Raji (cell line): ENCODE data around the gene MIEF2.

Experiments used
- POLR2A ChIP-seq: IDR thresholded peaks from 2 replicates; pipeline ENCODE4 v1.6.1; 2011; ENCODE audit warnings: low read depth, low read length, control low read depth; ENCODE audit not compliant: insufficient read depth

Gene MIEF2

DNA sequence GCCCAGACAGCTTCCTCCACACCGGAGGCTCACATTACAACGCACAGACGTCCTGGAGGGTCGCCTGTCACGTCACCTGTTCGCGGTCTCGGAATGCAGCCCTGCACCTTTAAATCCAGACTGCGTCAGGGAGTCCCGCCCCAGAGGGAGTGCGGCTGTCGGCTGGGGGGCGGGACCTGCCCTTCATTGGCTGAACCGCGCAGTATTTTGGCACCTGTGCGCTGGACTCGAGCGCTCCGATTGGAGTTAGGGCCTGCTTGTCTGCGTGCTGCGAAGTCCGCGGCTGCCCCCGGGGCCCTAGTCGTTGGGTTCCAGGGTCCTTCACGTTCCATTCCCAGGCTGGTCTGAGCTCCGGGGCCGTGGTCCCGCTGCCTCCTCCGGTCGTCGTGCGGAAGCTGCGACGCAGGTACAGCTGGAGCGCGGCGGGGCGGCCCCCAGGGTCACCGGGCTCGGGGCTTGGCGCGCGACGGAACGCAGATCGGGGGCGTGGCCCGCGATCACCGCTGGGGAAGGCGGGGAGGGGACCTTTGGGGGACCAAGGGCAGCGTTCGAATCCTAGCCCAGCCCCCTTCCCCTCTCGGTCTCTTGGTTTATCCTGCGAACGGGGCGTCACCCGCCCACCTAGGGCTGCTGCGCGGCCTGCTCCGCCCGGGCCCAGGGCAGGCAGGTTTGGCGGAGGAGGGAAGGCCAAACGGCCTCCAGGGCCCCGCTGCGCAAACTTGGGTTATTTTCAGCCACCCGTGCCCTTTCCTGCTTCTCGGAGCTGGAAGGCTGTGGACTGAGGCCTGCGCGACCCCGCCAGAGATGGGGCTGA, at the start of gene MIEF2:
MIEF2 (plus strand) TSS at position 331 of the 814 bp plus-strand sequence. CDS start 2,059 bp downstream, outside the sequence.
- TF ChIP-seq POLR2A, result peak; percentile 70

GRCh38 chr17:18213666-18214270, 46.7 kb upstream of the MIEF2 start:
- TF ChIP-seq POLR2A, result no peak

GRCh38 chr17:18217412-18218015, 42.9 kb upstream of the MIEF2 start:
- no peak for TF ChIP-seq POLR2A

GRCh38 chr17:18218756-18219415, 41.6 kb upstream of the MIEF2 start:
- no peak for TF ChIP-seq POLR2A

DNA sequence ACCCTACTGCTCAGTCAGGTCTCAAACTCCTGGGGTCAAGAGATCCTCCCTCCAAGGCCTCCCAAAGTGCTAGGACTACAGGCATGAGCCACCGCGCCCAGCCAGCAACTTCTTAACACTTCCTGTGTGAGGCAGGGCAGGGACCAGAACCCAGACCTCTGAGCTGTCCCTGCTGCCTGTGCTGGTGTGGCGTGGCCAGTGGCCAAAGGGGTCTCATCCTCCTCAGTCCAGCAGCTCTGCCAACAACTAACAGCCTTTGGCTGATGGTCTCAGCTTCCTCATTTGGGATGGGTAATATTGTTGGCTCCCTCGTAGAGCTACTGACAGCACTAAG, 36.4 kb upstream of the MIEF2 start:
- no peak for TF ChIP-seq POLR2A

GRCh38 chr17:18224387-18225120, 35.9 kb upstream of the MIEF2 start:
- no peak for TF ChIP-seq POLR2A

DNA sequence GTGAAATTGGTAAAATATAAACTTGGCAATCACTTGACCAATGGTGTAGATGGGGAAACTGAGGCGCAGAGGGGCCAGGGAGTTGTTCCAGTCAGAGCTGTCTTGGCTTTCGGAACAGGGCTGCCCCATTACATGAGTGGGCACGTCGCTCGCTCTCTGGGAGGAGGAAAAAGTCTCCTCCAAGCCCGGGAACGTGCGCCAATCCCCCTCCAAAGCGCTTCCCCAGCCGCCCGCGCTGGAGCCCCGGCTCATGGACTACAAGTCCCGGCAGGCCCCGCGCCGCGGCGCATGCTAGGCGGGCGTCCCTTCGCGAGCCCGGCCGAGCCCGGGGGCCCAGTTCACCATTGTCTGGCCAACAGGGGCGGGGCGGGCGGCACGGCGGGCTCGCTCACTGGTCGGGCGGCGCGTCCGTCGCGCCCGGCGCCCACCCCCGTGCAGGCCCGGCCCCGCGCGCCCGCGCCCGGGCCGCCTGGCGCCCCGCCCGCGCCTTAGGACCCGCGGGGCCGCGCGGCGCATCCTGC, 35.3 kb upstream of the MIEF2 start, which contains the start of gene LLGL1:
LLGL1 (plus strand) TSS at position 515 of the 521 bp plus-strand sequence. CDS start 48 bp downstream, outside the sequence.
- TF ChIP-seq POLR2A, result peak; percentile 55

GRCh38 chr17:18225642-18226283, 34.7 kb upstream of the MIEF2 start:
- no peak for TF ChIP-seq POLR2A

DNA sequence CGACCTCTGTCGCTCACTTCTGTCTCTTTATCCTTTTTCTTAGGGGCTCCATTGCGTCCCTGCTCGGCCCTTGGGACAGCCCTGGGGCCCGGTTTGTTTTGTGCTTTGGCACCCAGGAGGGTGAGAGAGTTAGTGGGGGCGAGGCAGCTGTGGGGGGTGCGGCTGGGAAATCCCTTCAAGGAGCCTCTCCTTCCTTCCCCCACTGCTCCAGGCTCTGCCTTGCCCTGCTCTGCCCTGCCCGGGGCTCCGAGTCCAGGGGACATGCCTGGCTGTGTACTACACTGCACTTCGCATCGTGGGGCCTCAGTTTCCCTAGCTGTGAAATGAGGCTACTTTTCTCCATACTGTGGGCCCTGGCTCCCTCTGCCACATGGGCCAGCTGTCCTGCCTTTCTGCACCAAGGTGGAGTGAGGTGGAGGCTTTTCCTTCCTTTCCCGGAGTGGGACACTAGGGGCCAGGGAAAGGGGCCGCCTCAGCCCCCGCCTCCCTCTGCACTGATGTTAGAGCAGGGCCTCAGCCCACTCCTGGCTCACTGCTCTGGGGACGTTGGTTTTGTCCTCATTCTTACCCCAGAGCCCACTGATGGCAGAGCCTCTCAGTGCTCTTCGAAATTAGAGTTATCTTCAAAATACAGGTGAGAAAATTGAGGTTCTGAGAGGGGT, 34.0 kb upstream of the MIEF2 start:
- no peak for TF ChIP-seq POLR2A

GRCh38 chr17:18227635-18228034, 32.8 kb upstream of the MIEF2 start:
- TF ChIP-seq POLR2A, result no peak

DNA sequence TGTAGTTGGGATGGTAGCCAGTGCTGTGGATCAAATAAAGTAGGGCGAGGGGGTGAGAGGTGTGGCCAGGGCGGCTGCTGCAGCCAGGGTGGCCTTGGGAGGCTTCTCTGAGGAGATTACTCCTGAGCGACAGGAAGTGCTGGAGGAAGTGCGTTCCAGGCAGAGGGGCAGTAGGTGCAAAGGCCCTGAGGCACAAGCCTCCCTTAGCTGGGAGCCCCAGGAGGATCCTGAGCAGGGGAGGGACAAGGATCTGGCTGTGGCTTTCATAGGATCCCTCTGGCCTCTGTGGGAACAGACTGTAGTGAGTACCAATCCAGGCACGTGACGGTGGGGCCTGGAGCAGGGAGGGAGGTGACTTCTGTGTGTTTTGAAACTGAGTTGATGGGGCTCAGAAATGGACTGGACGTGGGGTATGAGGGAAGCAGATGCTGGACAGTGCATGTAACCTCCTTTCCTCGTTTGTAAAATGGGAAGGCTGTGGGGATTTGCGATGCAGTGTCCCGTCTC, 32.2 kb upstream of the MIEF2 start:
- TF ChIP-seq POLR2A, result no peak

DNA sequence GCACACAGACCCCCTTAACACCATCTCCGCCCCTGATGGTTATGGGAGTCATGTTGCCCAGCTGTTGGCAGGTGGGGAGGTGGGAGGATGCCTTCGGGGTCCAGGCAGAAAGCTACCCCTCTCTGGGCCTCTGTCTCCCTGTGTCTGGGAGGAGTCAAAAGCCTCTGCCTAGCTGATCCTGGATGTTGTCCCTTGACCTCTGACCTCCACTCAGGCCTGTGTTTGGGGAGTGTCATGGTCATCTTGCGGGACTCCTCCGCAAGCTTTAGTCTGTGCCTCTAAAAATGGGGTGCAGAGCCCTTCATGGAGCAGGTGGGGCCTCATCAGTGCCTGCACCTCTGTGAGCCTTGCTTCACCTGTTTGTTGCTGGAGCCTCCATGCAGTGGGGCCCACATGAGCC, 31.2 kb upstream of the MIEF2 start:
- TF ChIP-seq POLR2A, result no peak

DNA sequence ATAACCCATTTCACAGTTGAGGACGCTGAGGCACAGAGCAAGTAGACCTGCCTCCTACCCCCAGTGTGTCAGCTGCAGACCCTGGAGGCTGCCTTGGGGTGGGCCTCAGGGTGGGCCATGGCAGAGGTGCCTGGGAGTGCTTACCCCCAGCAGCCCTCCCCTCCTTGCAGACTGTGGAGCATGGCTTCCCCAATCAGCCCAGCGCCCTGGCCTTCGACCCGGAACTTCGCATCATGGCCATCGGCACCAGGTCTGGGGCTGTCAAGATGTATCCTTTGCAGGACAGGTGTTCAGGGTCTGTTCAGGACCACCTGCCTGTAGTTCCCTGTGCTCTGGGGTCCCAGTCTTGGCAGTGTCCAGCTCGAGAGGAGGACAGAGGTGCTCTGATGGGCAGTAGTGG, 30.7 kb upstream of the MIEF2 start:
- no peak for TF ChIP-seq POLR2A
